GM23248 (cell line): ENCODE measurements around the gene LPIN3.

Experiments
- EZH2 ChIP-seq: fragments of 200-600 bp; sonication (generic); IDR thresholded peaks from 2 replicates; pipeline ENCODE4 v1.6.1; 2018; ENCODE audit warnings: antibody characterized with exemption, mild to moderate bottlenecking; ENCODE audit not compliant: insufficient read depth, poor library complexity, severe bottlenecking
- EZH2phosphoT487 ChIP-seq: fragments of 200-600 bp; sonication (generic); IDR thresholded peaks from 2 replicates; pipeline ENCODE4 v1.6.1; 2018; ENCODE audit warnings: antibody characterized with exemption, moderate library complexity, mild to moderate bottlenecking, low read depth; ENCODE audit not compliant: insufficient read depth

- no peak for TF ChIP-seq EZH2phosphoT487
- TF ChIP-seq EZH2, result no peak
Observed at GRCh38 chr20:41394931-41395666, 54.5 kb downstream of the LPIN3 start.
